EH (cell line): ENCODE data around the gene TMBIM4.

ENCODE experiments used
- DNase-seq: peaks from one replicate; pipeline ENCODE4 v3.0.0-alpha.2; 2015; ENCODE audit warnings: low read depth

The TMBIM4 gene

DNA sequence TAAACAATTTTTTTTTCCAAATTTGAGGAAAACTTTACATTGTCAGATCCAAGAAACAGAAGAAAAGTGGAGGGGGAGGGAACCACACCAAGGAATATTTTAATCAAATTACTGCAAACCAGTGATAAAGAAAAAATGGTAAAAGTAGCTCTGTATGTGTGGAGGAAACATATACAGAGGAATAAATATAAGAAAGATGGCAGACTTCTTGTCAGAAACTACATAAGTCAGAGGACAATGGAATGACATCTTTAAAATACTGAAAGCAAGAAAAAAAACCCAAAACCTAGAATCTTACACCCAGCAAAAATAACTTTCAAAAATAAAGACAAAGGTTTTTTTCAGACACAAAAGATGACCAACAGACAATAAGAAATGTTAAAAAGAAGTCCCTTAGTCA, 29.1 kb downstream of the TMBIM4 start:
- no peak for DNase-seq

DNA sequence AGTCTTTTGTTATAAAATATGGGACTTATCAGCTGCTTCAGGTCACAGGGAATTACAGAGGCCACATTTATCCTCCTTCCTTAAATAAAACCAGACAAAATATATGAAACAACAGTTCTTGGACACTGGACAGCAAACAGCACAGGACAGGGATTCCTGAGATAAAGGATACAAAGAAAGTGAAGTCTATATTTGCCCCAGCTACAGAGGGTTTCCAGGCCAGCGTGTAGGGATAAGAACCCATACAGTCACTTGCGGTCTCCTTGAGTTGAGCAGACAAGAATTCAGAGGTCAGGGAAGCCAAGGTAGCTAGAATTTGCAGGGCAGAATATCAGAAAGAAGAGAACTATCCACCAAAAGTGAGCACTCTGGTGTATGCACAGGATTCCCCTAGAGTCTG, 30.5 kb downstream of the TMBIM4 start:
- no peak for DNase-seq

DNA sequence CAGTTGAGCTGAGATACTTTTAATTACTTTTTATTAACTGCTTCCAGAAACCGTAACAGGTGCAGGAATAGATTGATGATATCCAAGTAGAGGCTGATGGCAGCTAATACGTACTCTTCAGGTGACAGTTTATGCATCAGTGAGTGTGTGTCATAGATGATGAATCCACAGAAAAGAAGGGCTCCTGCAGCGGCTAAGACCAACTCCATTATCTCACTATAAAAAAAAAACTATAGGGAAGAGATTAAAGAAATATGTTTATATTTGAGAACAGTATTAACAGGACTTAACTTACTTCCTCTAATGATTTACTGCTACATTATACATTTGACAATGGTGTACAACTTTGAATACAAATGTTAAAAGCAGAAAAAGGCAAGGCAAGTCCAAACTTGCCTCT, 31.9 kb downstream of the TMBIM4 start:
- DNase-seq, result no peak

DNA sequence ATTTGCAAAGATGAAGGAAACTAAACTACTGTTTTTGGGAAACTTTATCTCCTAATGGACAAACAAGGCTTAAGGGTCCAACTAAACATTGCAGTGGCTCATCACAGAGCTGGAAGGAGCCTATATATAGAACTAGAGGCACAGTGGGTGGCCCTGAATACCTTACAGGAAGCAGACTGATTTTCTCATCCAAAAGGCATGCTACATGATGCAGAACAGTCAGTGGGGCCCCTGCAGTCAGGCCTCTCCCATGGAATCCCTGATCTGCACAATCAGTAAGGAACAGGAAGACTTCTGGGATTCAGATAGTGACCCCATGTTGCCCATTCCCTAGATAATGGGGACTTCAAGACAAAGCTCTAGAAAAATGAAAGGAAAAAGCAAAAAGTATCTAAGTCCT, 37.4 kb downstream of the TMBIM4 start:
- peak; percentile 92 for DNase-seq

DNA sequence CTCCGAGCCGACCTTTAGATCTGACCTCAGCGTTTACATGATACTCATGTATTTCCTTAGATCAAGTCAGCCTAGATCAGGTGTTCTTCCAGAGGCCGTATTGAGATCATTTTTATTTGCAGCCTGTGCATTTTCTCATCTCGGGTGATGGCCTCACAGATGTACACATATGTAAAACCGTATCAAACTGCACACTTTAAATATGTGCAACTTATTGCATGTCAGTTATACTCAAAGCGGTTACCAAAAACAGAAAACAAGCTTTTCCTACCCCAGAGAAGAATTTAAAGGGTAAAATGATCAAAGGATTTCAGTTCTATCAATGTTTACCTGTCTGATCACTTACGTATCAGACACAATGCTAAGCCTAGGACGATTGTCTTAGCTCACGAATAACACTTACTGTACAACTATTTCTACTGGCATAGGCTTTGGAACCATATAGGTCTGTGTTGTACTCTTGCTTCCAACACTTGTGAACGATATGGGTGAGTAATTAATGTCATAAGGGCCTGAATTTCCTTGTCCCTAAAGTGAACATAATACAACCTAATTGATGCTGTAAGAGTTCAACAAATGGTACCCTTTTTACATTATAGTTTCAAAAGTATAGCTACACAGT, 38.6 kb downstream of the TMBIM4 start:
- DNase-seq, result no peak

DNA sequence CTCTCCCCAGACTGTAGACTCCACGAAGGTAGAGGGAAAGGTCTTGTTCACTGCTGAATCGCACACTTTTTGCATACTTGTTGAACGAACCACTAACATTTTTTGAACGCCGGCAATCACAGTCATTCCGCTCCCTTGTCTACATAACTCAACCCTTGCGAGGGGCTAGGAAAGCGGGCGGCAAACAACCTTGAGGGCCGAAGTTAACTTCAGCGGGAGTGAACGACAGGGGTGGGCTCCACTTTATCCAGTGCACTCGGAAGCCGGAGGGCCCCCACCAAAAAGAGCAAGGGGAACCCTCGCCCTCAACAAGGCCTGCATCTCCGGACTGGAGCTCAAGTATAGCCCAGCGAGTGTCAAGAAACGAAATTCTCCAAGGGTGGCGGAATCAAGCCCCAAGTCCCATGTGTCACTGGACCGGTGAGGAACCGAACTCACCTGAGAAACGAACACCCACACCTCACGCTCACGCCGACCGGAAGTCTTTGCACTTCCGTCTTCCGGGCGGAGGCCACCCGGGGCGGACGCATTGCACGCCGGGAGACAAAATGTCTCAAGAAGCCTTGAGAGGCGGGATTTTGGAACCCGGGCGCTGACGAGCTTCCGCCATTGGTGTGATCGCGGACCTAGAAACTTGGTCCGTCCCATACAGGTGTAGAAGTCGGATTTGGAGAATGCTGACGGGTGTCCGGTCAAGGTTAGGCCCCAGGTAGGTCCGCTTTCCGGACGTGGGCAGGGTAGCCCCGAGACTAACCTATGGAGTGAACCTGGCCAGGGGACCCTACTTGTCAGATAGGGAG, 39.3 kb downstream of the TMBIM4 start, which contains the start of gene LLPH:
LLPH (minus strand) TSS at position 484 of the 800 bp plus-strand sequence. CDS start 1,644 bp downstream, outside the sequence.
- DNase-seq, result peak; percentile 88

DNA sequence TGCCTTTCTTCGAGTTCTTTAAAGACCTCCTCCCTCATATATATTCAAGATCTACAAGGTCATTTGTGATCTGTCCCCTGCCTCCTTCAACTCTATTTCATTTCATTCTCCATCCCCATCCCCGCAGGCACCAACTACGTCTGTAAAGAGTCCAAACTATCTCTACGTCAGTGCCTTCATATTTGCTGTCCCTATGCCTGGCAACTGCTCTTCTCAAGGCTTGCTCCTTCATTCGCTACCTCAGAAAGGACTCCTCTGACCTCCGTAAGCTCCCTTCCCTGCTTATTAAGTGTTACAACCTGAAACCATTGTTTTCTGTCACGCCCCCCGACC, 39.9 kb downstream of the TMBIM4 start:
- peak; percentile 44 for DNase-seq

DNA sequence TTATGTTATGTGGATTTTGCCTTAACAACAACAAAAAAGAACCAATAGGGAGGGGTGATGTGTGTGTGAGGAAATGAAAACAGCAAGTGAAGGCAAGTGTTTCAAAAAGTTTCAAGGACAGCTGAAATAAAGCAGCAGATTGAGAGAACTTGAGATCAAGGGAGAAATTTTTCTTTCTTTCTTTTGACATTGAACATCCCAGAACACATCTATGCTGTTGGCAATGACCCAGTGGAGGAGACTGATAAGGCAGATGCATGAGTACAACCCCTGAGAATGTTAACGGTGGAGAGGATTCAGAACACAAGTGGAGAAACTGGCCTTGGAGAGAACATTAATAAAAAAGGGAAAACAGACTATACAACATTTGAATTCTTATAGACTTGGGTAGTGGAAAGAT, 42.1 kb downstream of the TMBIM4 start:
- no peak for DNase-seq

DNA sequence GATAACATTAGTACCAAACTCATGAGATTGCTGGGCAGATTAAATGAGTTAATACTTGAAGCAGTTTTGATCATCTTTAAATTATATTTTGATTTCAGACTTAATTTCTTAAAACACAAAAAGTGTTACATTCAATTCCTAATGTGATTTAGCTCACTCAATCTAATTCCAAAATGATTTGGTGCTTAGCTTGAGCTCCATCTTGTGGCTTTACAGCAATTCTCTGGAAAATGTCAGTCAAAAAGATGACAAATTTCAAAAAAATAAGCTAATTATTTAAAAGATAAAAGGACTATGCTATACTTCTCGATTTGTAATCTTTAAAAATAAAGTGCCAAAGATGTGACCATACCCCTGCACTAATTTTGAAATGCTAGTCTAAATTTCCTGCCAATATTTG, 49.3 kb downstream of the TMBIM4 start:
- DNase-seq, result no peak

DNA sequence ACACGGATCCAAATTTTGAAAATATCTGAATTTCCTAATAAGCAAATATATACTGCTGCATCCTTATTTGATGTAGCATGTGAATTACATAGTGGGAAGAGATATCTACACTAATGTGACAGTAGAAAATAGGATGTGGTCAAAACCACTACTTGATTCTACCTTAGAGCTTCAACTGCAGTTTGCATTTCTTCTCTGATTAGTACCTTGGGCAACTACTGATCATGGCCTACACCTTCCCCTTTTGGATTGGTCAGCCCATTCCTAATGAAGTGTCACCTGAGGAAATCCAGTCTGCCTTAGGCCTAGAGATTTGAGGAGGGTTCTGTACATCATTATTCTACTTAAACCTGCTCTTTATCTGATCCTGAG, 49.9 kb downstream of the TMBIM4 start:
- DNase-seq, result no peak

DNA sequence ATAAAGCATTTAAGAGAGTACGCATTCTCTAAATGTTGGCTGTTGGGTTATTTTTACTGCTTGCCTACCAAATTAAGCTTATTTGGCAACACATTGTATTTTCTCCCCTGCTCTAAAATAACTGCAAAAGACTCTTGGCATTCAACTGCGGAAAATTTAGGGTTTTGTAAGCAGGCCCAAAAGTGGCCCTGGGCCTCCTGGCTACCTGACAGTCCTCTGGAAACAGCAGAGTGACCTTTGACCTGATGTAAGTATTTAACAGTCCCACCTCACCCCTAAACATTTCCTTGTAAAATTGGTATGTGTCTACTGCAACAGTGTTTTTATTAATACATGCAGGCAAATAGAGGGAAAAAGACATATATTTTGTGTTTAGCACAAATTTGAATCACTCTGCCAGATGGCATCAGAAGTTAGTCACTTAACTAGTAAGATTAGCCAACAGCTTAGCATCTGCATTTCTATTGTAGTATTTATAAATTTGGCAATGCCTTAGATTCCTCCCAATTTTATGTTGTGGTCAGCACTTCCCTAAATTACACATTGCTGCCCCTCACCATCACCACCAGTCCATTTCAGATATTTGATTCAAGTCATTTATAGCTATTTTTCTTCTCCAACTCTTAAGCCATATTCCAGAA, 50.4 kb downstream of the TMBIM4 start:
- no peak for DNase-seq

DNA sequence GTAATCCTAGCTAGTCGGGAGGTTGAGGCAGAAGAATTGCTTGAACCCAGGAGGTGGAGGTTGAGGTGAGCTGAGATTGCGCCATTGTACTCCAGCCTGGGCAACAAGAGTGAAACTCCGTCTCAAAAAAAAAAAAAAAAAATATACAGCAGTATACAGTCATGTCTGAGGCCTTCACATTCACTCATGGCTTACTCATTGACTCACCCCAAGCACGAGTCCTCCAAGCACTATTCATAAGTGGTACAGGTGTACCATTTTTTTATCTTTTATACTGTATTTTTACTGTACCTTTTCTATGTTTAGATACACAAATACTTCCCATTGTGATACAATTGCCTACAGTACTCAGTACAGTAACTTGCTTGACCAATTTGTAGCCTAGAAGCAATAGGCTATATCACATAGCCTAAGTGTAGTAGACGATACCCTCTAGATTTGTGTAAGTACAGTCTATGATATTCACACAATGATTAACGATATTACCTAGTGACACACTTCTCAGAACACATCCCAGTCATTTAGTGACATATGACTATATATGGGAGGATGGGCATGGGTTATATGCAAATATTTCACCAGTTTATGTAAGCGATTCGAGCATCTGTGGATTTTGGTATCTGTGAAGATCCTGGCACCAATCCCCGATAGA, 51.4 kb downstream of the TMBIM4 start:
- DNase-seq, result peak; percentile 24

DNA sequence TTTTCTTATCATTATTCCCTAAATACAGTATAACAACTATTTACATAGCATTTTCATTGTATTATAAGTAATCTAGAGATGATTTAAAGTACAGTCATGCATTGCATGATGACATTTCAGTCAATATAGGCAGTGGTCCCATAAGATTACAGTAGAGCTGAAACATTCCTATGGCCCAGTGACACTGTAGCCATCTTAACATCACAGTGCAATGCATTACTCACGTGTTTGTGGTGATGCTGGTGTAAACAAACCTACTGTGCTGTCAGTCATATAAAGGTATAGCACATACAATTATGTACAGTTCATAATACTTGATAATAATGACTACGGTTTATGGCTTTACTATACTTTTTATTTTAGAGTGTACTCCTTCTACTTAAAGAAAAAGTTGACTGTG, 52.6 kb downstream of the TMBIM4 start:
- DNase-seq, result no peak

DNA sequence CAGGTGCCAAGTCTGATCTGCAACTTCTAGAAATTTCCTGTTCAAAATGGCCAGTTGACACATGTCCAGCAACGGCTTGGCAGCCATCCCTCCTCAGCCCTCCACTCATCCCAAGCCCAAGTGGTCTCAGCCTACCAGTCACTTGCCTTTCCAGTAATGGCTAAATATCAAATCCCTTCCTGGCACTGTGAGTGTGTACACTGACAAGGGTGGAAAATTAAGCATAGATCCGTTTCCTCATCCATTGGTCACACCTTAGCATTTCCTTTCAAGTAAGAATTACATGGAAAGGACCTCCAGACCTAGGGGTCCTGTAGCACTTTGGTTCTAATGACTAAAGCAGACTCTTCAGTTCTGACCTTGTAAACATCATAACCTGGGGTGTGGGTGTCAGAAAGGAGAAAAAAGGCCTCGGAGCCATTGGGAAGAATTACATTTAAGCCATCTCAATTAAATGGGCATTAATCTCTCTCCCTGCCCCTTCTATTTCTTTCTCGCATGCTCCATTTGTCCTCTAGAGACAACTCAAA, 54.7 kb downstream of the TMBIM4 start:
- DNase-seq, result no peak

DNA sequence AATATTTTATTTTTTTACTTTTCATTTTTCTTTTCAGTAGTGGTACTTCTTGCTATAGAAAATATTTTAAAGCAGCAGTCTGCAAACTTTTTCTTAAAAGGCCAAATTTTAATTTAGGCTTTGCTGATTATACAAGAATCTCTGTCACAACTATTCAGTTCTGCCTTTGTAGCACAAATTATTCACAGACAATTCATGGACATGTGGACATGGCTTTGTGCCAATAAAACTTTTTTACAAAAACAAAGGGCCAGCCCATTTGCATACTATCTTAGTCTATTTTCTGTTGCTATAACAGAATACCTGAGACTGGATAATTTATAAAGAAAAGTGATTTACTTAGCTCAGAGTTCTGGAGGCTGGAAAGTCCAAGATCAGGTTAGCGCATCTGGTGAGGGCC, 56.3 kb downstream of the TMBIM4 start:
- DNase-seq, result no peak

DNA sequence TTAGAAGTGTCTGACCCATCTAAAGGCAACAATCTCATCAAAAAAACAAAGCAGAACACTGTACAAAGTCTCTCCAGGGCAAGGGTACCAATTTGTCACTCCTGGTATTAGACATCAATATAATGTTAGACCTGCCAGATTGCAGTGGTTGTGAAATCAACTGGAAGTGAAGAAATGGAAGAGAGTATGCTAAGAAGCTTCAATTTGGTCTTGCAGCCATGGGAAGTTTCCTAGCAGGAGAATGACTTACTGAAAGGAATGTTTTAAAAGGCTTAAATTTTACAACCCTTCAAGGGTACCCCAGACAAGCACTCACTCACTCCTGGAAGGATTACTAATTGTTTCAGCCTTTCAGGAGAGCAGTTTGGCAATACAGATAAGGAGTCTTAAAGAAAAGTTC, 58.2 kb downstream of the TMBIM4 start:
- DNase-seq, result peak; percentile 67

DNA sequence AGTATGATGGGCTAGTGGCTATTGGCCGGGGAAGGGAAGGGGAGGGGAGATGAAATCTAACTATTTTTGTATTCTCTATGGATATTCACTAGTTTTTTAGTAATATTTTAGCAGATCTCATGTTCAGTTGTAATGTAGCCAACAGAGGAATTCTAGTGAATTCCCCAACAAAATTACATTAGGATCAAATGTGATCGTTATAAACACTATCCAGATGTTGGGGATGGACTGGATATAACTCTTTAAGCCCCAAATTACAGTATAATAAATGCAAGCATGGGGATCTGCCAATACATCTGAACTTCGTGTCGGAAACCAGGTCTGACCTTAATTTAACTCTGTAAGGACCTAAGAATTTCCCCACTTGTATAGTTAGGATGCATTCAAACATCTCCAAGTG, 60.7 kb downstream of the TMBIM4 start:
- DNase-seq, result no peak

DNA sequence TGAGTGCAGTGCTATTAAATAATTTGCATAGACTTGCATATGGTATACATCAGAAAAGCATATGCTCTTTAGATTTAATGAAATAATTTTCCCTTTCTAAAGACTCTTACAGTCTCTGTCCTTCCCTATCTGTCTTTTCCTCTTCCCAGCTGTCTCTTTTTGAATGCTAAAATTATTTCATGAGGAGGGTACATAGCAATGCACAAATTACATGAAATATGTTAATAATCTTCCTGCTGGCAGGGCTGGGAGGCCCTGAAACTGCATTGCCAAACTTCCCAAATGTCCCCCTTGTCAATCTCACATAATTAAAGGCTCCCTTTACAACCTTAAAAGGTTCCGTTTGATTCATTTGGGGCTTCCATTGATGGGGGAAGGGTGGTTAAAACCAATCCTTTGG, 61.4 kb downstream of the TMBIM4 start:
- no peak for DNase-seq

DNA sequence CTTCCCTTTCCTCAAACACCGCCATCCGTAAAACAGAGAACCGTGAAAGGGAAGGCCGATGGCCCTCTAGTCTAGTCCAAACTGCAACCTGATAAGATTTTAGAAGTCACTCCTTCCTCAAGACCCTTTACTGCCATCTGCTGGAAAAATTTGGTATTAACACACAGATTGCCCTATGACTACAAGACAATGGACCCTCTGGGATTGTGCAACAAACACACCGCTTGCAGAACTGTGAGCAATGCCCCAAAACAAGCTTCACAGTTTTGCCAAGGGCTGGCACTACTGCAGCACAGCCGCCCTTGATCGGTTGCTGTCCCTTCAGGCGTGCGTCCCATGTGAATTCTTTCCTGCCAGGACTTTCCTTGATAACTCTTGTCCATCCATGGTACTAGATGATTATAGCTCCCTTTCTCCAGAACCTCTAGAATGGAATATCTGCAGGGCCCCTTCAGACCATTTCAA, 62.3 kb downstream of the TMBIM4 start:
- peak; percentile 91 for DNase-seq

DNA sequence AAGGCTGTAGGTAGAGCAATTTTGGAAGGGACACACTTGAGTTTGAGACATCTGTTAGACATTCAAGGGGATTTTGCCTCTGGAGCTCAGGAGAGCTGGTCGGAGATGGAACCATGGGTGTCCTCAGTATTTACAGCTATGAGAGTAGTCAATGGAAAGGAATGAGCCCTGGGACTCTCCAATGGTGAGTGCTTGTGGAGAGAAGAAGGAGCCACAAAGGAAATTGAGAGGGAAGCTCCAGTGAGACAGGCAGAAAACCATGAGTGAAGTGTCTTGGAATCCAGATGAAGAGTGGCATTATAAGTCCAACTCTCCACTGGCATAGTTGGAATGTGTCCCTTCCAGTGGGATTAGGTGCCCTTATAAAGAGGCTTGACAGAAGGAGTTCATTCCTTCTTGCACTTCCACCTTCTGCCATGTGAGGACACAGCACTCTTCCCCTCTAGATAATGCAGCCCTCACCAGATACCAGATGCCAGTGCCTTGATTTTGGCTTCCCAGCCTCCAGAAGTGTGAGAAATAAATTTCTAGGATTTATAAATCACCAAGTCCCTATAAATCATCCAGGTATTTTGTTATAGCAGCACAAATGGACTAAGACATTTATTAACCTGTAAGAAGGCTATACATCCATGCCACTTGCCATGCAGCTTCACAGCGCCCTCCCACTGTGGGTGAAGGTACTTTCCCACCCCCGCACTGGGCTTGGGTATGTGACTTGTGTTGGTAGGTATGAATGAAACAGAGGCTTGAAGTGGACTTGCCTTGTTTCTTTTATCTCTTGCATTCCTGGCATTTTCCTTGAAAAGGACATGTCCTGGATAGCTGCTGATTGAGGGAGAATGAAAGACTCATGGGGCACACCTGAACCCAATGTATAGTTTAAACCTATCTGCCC, 66.5 kb downstream of the TMBIM4 start:
- DNase-seq, result peak; percentile 78

DNA sequence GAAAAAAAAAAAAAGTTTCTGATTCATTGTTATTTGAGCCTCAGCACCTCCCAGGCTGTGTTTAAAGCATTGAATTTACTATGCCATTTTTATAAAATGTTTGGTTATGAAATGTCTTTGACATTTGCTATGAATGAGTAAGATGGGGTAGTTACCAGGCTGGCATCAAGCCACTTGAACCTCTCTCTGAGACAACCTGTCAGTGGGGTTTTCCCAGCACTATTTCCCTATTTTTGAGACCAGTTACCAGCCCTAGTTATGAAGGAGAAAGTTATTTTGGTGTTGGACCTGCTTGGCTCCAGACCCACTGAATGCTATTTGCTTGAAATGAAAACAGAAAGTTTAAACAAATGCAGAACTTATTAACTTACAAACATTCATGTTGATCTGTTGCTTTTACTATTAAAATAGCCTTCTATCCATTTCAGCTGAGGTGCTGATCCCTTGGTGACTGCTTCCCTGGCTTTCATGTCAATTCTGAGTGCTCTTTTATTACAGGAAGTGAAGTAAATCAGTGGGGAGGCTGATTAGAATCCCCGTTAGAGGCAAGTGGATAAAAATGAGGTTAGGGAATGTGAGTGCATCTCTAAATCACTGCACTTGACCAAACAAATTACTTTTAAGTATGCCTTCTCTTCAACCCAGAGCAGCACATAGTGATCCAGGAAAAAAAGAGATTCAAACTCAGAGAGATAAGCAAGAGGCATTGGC, 77.1 kb downstream of the TMBIM4 start:
- DNase-seq, result peak; percentile 57
